Activated CD8-positive, alpha-beta memory T cell treated with anti-CD3 and anti-CD28 coated beads for 36 hours (primary cell): ENCODE measurements around the gene CPEB1. TPM values are rescaled to one million over a fixed set of nuclear protein-coding genes. Genes with fewer than 3 reads are reported as not detected.

ENCODE experiments used
- CTCF ChIA-PET: fragments of 350-600 bp; sonication (Branson Sonifier 250); formaldehyde crosslinking; loops from one replicate; lab custom pipeline; 2021; ENCODE audit warnings: antibody characterized with exemption; lab: Charles Lee
- POLR2A ChIA-PET: fragments of 350-600 bp; sonication (Branson Sonifier 250); formaldehyde crosslinking; loops from one replicate; lab custom pipeline; 2021; ENCODE audit warnings: antibody characterized with exemption; lab: Charles Lee
- total RNA-seq, 2 experiments: library from RNA; stranded (reverse); gene quantifications; one replicate each; pipeline ENCODE4 v1.2.3, GENCODE V29; 2021

CPEB1 gene
- total RNA-seq, 2 experiments from 2014 or later = 0.55 to 0.63 TPM

DNA sequence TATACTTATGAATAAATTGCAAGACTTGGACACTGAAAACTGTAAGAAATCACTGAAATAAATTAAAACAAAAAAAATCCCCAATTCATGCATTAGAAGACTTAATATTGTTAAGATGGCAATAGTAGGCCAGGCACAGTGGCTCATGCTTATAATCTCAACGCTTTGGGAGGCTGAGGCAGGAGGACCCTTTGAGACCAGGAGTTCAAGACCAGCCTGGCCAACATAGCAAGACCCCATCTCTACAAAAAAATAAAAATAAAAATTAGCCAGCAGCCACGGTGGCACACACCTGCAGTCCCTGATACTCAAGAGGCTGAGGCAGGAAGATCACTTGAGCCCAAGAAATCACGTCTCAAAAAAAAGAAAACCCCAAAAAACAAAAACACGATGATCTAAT is 35.8 kb downstream of the CPEB1 start:
- ChIA-PET CTCF (no interaction called here), POLR2A (no interaction called here)

DNA sequence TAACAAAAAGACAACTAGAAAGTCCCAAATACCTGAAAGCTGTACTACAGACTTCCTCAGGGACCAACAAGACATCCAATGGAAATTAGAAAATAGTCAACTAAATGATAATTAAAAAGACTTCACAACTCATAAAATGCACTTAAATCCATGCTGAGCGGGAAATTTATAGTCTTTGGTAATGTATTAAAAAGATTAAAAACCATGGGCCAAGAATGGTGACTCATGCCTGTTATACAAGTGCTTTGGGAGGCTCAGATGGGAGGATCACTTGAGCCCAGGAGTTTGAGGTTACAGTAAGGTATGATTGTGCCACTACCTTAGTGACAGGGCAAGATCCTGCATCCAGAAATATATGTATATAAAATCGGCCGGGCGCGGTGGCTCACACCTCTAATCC is 45.0 kb downstream of the CPEB1 start:
- CTCF ChIA-PET = no interaction called here
- POLR2A ChIA-PET = no interaction called here

DNA sequence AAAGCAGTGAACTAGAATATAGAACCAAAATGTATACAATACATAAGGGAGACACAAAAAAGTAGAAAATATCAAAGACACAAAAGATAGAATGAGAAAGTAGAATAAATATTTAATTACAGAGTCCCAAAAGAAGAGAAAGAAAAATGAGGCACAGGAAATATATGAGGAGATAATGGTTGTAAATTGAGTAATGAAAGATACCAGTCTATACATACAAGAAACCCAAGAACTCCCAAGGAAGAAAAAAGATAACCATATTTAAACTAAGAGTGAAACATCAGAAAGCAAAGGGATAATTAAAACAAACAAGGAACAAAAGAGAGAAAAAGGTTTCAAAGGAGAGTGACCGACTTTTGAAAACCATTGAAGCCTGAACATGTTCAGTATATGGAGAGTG is 47.3 kb downstream of the CPEB1 start:
- CTCF ChIA-PET = no interaction called here
- POLR2A ChIA-PET = no interaction called here

DNA sequence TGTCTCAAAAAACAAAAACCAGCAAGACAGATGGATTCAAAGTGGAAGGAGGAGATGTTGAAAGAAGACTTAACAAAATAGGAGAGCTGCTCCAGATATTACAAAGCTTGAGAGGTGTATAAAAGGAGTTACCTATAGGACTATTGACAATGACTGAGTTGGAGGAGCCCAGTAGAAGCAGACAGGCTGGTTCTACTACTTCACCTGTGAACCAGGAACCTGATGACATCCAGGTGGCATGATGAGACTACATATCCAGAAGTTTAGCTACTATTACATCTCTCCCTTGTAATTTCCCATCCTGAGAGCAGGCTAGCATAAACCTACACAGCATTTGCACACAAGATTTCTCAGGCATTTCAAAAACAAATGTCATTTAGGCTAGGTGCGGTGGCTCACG is 49.3 kb downstream of the CPEB1 start:
- CTCF ChIA-PET = no interaction called here
- POLR2A ChIA-PET = no interaction called here

DNA sequence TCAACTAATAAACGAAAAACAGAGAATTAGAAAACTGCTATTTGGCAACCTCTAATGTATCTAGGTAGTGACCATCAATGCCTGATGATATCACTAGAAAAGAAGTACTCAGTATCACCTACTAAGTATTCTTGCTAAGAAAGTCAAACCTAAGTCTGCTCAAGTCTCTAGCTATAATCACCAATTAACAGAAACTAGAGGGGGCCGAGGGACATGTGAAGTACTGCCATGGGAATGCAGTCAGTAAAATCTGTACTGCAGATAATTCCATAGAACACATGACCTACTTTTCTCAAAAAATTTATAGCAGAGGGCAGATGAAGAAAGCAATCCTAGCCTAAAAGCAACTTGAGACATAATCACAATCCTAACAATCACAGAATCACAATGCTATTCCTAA is 51.4 kb downstream of the CPEB1 start:
- ChIA-PET CTCF (interaction anchor here (0.7 kb wide), 1 partner anchor 10 kb away, joined by 3 read pairs; no protein-coding TSS in a partner anchor), POLR2A (no interaction called here)

DNA sequence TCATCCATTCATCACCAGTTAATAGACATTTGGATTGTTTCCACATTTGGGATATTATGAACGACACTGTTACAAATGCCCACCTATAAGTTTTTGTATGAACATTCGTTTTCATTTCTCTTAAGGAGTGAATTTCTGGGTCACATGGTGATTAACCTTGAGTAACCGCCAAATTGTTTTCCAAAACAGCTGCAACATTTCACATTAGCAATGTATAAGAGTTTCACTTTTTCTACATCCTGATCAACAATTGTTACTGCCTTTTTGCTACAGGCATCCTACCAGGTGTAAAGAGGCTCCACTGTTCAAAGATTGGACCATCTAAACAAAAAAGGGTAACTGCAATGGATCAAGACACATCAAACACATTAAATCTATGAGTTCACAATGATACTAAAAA is 52.0 kb downstream of the CPEB1 start:
- ChIA-PET POLR2A (no interaction called here), CTCF (no interaction called here)

DNA sequence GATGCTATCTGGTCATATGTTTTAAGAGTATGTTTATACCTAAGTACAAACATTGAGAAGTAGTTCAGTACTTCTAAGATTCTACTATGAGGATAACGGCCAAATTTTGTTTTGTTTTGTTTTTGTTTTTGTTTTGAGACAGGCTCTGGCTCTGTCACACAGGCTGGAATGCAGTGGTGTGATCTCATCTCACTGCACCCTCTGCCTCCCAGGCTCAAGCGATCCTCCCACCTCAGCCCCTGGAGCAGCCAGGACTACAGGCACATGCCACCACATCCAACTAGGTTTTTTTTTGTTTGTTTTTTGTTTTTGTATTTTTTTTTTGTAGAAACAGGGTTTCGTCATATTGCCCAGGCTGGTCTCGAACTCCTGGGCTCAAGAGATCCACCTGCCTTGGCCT is 59.4 kb downstream of the CPEB1 start:
- POLR2A ChIA-PET = no interaction called here
- CTCF ChIA-PET = no interaction called here

DNA sequence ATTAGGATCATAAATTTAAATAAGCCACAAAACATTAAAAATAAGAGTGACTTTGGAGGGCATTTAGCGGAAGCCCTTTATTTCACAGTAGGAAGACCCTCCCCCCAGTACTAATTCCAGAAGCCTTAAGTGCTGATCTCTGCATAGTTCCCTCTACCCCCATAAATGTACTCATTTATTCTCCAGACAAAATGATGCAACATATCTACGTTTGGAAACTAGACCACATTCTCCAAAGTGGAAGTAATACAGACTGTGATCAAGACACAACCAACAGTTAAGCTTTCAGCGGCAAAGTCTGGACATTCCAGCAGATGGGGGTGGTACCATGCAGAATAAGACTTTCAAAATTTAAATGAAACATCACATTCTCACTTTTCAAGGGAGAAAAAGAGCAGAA is 62.1 kb downstream of the CPEB1 start:
- CTCF ChIA-PET = no interaction called here
- POLR2A ChIA-PET = interaction anchor here (0.6 kb wide), 1 partner anchor 183 kb away, joined by 3 read pairs; no protein-coding TSS in a partner anchor

DNA sequence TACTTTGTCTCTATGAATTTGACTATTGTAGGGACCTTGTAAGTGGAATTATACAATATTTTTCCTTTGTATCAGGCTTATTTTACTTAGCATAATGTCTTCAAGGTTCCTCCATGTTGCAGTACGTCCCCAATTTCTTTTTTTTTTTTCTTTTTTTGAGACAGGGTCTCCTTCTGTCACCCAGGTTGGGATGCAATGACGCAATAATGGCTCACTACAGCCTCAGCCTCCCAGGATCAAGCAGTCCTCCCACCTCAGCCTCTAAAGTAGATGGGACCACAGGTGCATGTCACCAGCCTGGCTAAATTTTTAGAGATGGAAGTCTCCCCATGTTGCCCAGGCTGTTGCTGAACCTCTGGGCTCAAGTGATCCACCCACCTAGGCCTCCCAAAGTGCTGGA is 66.5 kb downstream of the CPEB1 start:
- ChIA-PET CTCF (no interaction called here), POLR2A (no interaction called here)

DNA sequence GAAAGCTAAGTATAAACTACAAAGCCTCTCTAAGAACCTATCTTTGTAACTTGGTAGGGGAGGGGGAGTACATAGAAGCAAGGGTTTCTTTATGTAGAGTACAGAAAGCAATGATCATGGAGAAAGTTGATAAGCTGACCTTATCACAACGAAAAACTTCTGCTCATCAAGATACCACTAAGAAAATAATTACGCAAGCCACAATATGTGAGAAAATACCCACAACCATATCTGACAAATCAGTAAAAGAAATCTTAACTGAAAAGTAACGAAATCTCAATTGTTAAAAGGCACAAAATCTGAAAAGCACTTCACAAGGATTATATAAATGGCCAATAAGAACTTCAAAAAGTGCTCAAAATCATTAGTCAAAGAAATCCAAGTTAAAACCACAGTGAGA is 71.8 kb downstream of the CPEB1 start:
- CTCF ChIA-PET = no interaction called here
- POLR2A ChIA-PET = no interaction called here

DNA sequence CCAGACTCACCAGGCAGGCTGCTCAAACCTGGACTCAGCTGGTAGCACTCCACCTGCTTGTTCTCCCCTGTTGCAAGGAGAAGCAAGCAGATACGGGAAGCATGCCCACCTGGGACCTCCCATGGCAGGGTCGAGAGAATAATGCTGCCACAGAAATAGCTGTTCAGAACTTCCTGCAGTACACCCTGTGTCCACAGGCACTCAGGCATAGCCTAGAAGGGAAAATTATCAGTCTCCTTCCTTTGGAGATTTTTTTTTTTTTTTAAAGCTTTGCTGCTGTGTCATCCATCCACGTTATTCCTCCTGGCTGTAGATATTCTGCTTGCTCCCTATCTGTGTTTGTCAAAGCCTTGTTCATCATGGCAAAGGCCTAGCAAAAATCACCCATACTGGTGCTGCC is 74.2 kb downstream of the CPEB1 start:
- POLR2A ChIA-PET = no interaction called here

DNA sequence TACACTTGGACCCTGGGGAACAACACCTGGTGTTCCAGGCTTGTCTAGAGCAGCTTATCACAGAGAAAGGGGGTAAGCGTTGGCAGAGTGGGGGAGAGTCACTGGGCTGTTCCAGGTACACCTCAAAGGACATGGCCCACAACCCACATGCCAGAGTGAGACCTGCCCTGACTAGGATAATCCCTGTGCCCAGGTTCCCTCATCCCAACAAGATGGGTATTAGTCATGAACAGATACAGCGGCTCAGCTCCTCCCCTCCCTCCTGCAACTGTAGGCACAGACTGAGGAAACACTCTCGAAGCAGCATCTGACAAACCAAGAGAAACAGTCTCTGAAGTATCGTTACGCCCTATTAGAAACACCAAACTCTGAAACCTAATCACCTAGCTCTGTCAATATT is 74.9 kb downstream of the CPEB1 start:
- POLR2A ChIA-PET = no interaction called here
- CTCF ChIA-PET = no interaction called here

More for the DNA sequence above, 74.2 kb downstream of the CPEB1 start:
- CTCF ChIA-PET = no interaction called here

DNA sequence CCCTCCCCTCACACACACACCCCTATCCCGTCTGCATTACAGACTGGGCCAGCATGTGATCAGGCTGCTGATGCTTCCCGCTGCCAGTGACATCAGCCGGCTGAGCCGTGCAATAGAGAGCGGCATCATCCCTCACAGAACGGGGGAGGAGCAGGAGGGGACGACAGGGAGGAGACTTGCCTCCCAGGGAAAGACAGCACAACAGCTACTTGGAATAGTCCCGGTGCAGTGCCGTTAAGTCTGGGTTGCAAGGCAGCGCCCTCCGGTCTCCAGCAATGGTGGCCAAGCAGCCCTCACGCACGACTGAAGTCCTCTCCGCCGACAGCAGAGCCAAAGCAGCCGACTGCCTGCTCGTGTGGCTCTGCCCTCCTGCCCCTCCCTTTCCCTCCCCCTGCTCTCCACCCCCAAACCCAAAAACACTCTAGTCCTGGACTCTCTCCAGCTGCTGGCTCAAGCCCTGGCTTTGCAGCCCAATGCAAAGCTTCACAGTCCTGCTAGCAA is 75.4 kb downstream of the CPEB1 start:
- ChIA-PET POLR2A (no interaction called here), CTCF (no interaction called here)

DNA sequence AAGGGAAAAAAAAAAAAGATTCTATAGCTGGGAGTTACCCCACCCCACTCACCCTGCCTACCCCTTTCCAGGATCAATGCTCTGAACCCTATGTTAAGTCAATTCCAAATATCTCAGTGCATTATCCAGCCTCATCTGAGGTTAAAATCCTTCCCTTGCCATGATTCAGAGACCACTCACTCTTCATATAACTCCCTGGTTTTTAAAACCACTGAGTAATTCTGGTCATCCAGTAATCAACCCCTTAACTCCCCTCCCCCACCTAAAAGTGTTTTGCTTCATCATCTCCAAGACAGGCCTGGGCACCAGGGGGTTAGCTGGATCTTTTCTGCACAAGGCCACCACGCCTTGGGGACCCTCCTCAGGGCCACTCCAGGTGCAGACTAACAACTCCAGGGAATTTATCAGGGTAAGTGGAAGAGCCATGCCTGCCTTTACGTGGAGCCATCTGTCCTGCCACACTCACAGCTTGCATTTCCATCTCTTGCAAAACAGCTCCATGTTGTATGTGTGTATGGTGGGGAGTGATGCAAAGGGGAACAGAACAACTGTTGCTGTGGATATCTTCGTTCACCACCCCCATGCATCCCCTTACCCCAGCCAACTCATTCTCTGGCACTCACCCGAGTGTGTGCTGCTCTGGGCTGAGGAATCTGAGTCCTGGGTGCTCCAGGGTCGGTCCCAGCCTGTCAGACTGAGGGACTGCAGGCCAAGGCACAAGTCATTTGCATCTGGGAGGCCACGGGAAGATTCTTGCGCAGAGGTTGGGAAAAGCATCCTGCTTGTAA is 76.2 kb downstream of the CPEB1 start:
- POLR2A ChIA-PET = no interaction called here

DNA sequence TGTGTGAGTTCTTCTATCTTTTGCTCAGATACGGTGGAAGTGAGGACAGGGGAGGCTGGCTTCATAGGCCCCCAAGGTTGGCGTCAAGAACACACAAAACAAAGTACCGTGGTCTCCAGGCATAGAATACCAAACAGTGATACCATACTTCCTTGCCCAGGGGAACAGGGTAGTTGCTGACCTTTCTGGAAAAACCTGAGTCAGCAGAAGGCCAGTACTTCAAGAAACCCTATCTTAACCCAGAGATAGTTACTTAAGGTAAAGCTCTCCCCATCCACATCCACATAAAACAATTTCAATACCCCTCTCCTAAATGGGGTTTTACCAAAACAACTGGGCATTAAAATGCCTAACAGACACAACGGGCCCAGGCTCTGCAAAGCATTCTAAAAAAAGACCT is 77.3 kb downstream of the CPEB1 start:
- POLR2A ChIA-PET = no interaction called here
- CTCF ChIA-PET = no interaction called here

More for the DNA sequence above, 76.2 kb downstream of the CPEB1 start:
- CTCF ChIA-PET = no interaction called here

DNA sequence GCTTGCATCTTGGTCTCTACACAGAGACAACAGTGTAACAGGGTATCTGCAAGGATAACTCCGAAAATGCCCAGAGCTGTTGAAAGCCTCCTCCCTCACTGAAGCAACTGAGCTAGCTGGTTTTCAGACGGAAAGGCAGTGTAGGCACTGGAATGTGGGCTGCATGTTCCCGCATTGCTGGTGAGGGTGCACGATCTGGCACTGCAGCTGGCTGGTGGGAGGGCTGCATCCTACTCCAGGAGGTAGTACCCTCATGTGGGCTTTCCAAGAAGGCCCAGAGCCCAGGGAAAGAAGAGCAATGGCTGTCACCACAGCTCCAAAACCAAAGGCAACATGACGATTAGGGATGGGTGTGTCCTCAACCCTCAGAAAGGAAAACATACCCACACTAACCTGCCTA is 78.2 kb downstream of the CPEB1 start:
- CTCF ChIA-PET = no interaction called here

DNA sequence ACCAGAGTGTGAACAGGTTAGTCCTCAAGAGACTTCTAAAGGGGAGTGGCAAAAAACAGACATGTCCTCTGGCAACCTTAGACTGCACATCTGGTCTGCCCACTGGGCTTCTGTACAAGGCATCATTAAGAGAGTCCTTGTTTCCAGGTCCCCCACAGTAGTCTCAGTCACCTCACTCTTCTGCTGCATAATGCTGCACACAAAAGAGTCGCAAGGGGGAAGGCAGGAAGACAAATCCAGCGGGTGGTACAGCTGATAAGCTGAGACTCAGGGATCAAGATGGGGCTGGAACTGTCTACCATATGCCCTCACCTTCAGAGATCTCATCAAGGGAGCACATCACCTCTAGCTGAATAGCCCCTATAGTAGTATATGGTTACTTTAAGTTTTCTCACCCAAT is 79.5 kb downstream of the CPEB1 start:
- POLR2A ChIA-PET = no interaction called here
- CTCF ChIA-PET = no interaction called here

More for the DNA sequence above, 78.2 kb downstream of the CPEB1 start:
- POLR2A ChIA-PET = no interaction called here

DNA sequence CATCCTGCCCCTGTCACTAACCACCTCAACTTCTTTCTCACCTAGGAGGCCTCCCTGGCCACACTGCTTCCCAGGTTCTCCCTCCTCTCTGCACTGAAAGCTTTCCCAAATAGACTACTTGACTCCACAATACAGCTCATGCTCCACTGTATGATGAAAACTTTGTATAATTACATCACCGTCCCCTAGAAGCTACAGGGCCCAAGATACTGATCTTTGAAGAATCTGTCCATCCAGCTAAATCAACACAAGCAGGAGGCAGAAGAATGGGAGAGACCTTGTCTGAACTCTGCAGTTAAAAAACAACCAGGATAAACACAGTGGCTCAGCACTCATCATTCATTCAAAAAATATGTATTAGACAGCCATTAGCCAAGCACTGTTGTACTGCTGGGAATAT is 80.5 kb downstream of the CPEB1 start:
- ChIA-PET POLR2A (no interaction called here), CTCF (no interaction called here)

DNA sequence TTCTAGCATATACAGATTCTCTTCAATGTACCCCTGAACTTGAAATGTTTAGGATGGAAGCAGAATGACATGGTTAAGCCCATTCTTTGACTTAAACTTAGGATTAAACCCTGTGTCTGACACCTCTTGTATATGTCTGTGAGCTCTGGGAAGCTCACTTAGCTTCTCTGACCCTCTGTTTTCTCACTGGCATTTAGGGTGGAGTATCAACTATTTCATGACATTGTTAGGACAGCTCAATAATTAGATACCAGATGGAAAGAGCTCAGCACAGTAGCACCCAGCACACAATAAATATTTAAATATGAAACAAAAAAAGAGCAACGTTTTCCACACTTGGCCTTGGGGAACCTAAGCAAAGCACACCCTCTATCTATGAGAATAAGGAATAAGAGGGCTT is 88.7 kb downstream of the CPEB1 start:
- POLR2A ChIA-PET = no interaction called here
- CTCF ChIA-PET = no interaction called here

DNA sequence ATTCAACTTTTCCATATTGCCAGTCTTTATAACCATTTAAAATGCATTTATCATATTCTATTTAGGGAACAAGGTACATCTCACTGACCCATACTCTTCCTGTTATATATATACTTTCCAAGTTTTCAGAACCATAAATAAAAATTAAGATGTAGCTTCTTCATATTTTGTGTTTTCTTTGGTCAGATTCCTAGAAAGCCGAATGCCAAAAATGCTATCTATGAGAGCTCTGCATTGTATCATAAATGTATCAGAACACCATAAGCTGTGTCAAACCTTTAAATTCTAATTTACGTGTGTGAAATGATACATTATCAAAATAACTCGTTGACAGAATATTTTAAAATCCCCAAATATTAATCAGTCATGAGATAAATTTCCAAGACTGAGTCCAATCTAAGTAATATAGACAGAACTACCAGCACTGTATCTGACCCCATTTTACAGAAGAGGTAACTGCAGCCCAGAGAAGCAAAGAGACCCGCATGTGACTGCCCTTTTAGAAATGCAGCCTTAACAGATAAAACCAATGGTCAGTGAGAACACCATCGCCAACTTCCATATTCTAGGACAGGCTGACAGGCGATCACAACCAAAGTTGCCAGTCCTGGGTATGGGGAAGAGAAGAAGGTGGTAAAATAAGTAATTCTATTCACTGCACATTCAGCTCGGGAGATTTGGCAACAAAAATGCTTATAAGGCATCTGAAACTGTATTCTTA is 90.7 kb downstream of the CPEB1 start:
- POLR2A ChIA-PET = no interaction called here
- CTCF ChIA-PET = interaction anchor here (1.5 kb wide), 1 partner anchor 15 kb away, joined by 3 read pairs; no protein-coding TSS in a partner anchor

DNA sequence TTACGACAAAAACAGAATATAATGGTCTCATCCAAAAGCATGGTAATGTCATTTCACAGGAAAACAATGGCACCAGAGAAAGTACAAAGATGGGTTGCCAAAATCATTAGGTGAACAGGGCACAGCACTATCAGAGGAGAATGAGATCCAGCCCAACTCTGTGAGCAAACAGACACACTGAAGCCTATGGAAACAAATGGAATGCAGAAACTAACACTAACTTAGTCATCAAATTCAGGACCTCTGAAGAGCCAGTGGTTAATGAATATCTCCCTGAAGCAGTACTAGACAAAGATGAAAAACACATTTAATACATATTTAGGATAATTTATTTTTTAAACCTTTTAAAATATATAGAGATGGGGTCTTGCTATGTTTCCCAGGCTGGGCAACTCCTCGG is 92.3 kb downstream of the CPEB1 start:
- ChIA-PET CTCF (no interaction called here), POLR2A (no interaction called here)
